ENCODE data around the gene OR9A2.
"Not testable (repeated sequence)": the region's sequence is repeated elsewhere in the genome, so short reads cannot be mapped to it uniquely, and the experiment has no call there.

Gene OR9A2

DNA sequence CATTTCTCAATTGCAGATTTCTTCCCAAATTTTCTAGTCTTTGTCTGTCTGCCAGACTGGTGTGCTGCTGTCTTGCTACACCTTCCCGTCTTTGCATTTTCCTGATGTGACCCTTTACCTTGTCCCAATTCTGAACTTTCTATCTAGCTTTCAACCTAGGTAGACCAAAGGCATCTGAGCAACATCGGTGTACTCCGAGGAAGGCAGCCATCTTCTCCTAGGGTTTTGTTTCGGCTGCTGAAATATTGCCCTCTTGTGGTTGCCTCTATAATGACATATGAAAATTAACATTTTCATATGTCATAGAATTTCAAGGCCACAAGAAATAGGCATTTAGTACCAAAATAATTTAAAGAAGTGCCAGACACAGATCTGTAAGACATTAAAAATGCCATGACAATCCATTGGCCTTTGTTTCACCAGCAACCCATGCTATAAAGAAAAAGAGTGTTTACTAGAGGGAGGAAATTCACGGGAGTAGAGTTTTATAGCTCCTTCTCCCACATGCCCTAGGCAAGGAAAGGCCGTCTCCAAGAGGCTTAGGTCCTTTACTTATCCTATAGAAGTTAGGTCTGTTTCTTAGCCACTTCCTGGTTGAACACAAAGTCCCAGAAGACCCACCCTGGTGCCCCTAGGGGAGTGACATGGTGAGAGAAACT, 23.4 kb downstream of the OR9A2 start:
- Histone ChIP-seq H3K27ac (ENCODE audit: low read depth, low read length) (no peak overlapping the region), H3K4me3 (ENCODE audit: low read depth, low read length) (no peak overlapping the region), H3K36me3 (ENCODE audit: control insufficient read depth, insufficient read depth, low read length) (no peaks in the 10 kb centered on the region), H3K27me3 (ENCODE audit: control insufficient read depth, insufficient read depth, low read length) (no peaks in the 10 kb centered on the region), H3K4me1 (ENCODE audit: control insufficient read depth, insufficient read depth, low read length) (no peaks in the 10 kb centered on the region), H3K9ac (ENCODE audit: low read depth, low read length) (no peak overlapping the region), H3K9me3 (ENCODE audit: control insufficient read depth, insufficient read depth, low read length) (no peaks in the 10 kb centered on the region)

DNA sequence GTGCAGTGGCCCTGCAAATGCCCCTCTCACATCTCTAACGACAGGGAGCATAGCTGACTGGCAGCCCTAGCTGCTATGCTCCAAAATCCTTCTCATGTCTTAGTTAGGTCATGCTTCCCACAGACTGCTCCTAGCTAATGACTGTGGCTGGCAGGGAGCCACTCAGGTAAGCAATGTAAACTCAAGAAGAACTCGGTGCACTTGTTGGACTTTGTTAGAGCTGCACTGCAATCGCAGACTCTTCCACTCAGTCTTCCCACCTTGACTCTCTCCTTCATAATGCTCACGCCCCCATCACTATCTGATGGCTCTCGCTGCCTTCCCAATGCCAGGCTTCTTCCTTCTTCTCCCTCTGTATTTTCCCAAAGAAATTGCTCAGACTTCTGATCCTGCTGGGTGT, 24.0 kb downstream of the OR9A2 start:
- H3K4me1 ChIP-seq (ENCODE audit: control insufficient read depth, insufficient read depth, low read length) = no peaks in the 10 kb centered on the region
- no peaks in the 10 kb centered on the region for H3K27me3 ChIP-seq (ENCODE audit: control insufficient read depth, insufficient read depth, low read length)
- no peak overlapping the region for H3K9ac ChIP-seq (ENCODE audit: low read depth, low read length)
- no peaks in the 10 kb centered on the region for H3K36me3 ChIP-seq (ENCODE audit: control insufficient read depth, insufficient read depth, low read length)
- H3K9me3 ChIP-seq (ENCODE audit: control insufficient read depth, insufficient read depth, low read length) = no peaks in the 10 kb centered on the region
- H3K27ac ChIP-seq (ENCODE audit: low read depth, low read length) = no peak overlapping the region
- no peak overlapping the region for H3K4me3 ChIP-seq (ENCODE audit: low read depth, low read length)

DNA sequence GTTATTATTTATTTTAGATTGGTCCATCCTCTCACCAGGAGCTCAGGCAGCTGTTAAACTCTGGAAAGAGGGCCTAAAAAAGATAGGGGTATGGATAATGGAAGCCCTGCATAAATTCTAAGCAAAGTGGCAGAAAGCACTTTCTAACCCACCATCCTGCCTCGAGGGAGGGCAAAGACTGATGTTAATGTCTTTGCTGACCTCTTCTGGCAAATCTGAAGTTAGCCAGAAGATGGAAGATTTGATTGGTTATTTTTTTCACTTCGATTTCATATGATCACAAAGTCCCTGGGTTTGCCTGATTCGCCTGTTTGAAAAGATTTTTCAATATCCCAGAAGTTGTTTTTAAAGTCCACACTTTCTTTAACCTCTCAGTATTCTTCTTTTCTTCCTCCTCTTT, 24.8 kb downstream of the OR9A2 start:
- no peaks in the 10 kb centered on the region for H3K4me1 ChIP-seq (ENCODE audit: control insufficient read depth, insufficient read depth, low read length)
- H3K9ac ChIP-seq (ENCODE audit: low read depth, low read length) = no peak overlapping the region
- H3K27ac ChIP-seq (ENCODE audit: low read depth, low read length) = no peak overlapping the region
- H3K9me3 ChIP-seq (ENCODE audit: control insufficient read depth, insufficient read depth, low read length) = no peaks in the 10 kb centered on the region
- H3K4me3 ChIP-seq (ENCODE audit: low read depth, low read length) = no peak overlapping the region
- no peaks in the 10 kb centered on the region for H3K36me3 ChIP-seq (ENCODE audit: control insufficient read depth, insufficient read depth, low read length)
- H3K27me3 ChIP-seq (ENCODE audit: control insufficient read depth, insufficient read depth, low read length) = no peaks in the 10 kb centered on the region

DNA sequence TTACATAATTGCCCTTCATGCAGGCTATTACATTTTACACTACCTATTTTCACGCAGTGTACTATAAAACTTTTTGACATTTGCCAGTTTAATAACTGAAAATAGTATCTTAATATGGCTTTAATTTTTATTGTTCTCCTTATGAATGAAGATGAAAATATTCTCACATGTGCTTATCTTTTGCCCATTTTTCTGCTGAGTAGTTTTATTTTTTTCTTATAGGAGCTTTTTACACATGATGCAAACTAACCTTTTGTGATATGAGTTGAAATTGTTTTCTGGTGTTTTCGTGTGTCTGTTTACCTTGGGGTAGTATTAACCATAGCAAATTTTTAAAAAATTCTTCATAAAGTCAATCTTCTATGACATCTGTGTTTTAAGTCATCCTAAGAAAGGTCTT, 26.3 kb downstream of the OR9A2 start:
- H3K27me3 ChIP-seq (ENCODE audit: control insufficient read depth, insufficient read depth, low read length) = no peaks in the 10 kb centered on the region
- H3K9me3 ChIP-seq (ENCODE audit: control insufficient read depth, insufficient read depth, low read length) = no peaks in the 10 kb centered on the region
- H3K9ac ChIP-seq (ENCODE audit: low read depth, low read length) = no peak overlapping the region
- no peaks in the 10 kb centered on the region for H3K36me3 ChIP-seq (ENCODE audit: control insufficient read depth, insufficient read depth, low read length)
- no peaks in the 10 kb centered on the region for H3K4me1 ChIP-seq (ENCODE audit: control insufficient read depth, insufficient read depth, low read length)
- no peak overlapping the region for H3K27ac ChIP-seq (ENCODE audit: low read depth, low read length)
- H3K4me3 ChIP-seq (ENCODE audit: low read depth, low read length) = no peak overlapping the region

DNA sequence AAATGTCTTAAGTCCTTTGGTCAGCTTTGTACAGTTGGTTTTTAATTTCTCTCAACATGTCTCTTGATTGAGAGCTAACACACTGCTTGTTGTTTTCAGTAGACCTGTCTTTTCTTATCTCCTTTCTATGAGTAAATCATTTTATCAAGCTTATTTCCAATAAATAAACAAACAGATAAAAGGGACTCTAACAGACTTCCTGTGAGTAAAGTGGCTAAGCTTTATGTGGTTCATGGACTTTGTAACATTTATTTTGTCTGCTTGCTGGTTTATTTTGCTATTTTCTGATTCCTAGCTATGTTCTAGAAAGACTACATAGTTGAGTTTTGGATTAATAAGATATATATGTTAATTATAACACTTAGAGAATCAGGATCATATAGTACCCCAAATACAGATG, 27.1 kb downstream of the OR9A2 start:
- Histone ChIP-seq H3K4me3 (ENCODE audit: low read depth, low read length) (no peak overlapping the region), H3K4me1 (ENCODE audit: control insufficient read depth, insufficient read depth, low read length) (no peaks in the 10 kb centered on the region), H3K9me3 (ENCODE audit: control insufficient read depth, insufficient read depth, low read length) (no peaks in the 10 kb centered on the region), H3K27ac (ENCODE audit: low read depth, low read length) (no peak overlapping the region), H3K27me3 (ENCODE audit: control insufficient read depth, insufficient read depth, low read length) (no peaks in the 10 kb centered on the region), H3K9ac (ENCODE audit: low read depth, low read length) (no peak overlapping the region), H3K36me3 (ENCODE audit: control insufficient read depth, insufficient read depth, low read length) (no peaks in the 10 kb centered on the region)

DNA sequence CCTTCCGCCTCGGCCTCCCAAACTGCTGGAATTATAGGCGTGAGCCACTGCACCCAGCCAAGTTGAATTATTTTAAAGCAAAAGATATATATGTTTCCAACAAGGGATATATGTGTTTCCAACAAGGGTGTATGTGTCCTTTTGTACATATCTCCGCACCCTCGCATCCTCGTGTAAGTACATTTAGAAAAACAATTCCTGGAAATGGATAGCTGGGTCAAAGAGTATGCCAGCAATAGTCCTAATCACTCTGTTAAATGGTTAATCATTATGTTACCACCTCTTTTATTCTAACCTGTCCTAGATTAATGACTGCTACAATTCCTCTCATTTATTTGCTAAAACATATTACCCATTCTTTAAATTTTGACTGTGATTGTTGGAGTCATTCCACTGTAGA, 28.0 kb downstream of the OR9A2 start:
- Histone ChIP-seq H3K9me3 (ENCODE audit: control insufficient read depth, insufficient read depth, low read length) (no peaks in the 10 kb centered on the region), H3K9ac (ENCODE audit: low read depth, low read length) (no peak overlapping the region), H3K27me3 (ENCODE audit: control insufficient read depth, insufficient read depth, low read length) (no peaks in the 10 kb centered on the region), H3K36me3 (ENCODE audit: control insufficient read depth, insufficient read depth, low read length) (no peaks in the 10 kb centered on the region), H3K4me1 (ENCODE audit: control insufficient read depth, insufficient read depth, low read length) (no peaks in the 10 kb centered on the region), H3K27ac (ENCODE audit: low read depth, low read length) (no peak overlapping the region), H3K4me3 (ENCODE audit: low read depth, low read length) (no peak overlapping the region)

DNA sequence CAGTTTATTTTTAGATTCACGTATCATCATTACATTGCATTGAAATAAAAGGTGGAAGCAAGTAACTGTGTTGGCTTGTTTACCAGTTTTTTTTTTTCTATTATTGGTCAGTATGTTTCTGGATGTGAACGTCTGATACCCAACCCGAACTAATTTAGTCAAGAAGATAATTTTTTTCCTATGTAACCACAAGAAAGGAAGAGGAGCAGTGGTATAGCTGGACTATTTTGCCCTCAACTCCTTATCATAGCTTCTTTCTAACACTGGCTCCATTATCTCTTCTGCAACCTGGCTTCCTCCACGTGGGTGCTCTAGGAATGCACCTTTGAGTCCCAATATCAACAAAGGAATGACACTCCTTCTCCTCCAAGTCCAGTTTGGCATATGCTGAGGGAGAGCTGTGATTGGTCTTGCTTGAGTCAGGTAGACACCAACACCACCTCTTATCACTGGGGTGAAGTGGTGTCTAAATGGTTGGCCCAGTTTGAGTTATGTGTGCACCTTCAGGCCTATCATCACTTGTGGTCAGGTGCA, 29.4 kb downstream of the OR9A2 start:
- Histone ChIP-seq H3K9ac (ENCODE audit: low read depth, low read length) (no peak overlapping the region), H3K4me1 (ENCODE audit: control insufficient read depth, insufficient read depth, low read length) (no peaks in the 10 kb centered on the region), H3K36me3 (ENCODE audit: control insufficient read depth, insufficient read depth, low read length) (no peaks in the 10 kb centered on the region), H3K9me3 (ENCODE audit: control insufficient read depth, insufficient read depth, low read length) (no peaks in the 10 kb centered on the region), H3K4me3 (ENCODE audit: low read depth, low read length) (no peak overlapping the region), H3K27me3 (ENCODE audit: control insufficient read depth, insufficient read depth, low read length) (no peaks in the 10 kb centered on the region), H3K27ac (ENCODE audit: low read depth, low read length) (no peak overlapping the region)

DNA sequence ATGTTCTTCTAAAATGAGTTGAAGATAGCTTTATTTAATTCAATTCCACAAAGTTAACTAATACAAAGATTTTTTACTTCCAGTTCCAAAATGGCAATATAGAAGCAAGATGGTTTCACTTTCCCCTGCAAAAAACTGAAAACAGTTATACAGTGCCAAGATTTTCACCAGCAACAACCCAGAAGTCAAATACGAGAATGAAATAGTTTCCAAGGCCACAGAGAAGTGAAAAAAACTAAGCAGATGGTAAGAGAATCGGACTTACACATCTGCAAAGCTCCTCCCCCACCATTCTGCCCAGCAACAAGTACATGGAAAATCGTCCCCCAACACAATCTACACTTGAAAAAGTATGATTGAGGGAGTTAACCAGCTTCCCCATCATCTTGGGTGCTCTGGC, 34.5 kb downstream of the OR9A2 start:
- H3K36me3 ChIP-seq (ENCODE audit: control insufficient read depth, insufficient read depth, low read length) = no peaks in the 10 kb centered on the region
- H3K9me3 ChIP-seq (ENCODE audit: control insufficient read depth, insufficient read depth, low read length) = no peaks in the 10 kb centered on the region
- no peak overlapping the region for H3K4me3 ChIP-seq (ENCODE audit: low read depth, low read length)
- H3K4me1 ChIP-seq (ENCODE audit: control insufficient read depth, insufficient read depth, low read length) = no peaks in the 10 kb centered on the region
- H3K27ac ChIP-seq (ENCODE audit: low read depth, low read length) = no peak overlapping the region
- no peaks in the 10 kb centered on the region for H3K27me3 ChIP-seq (ENCODE audit: control insufficient read depth, insufficient read depth, low read length)
- no peak overlapping the region for H3K9ac ChIP-seq (ENCODE audit: low read depth, low read length)

DNA sequence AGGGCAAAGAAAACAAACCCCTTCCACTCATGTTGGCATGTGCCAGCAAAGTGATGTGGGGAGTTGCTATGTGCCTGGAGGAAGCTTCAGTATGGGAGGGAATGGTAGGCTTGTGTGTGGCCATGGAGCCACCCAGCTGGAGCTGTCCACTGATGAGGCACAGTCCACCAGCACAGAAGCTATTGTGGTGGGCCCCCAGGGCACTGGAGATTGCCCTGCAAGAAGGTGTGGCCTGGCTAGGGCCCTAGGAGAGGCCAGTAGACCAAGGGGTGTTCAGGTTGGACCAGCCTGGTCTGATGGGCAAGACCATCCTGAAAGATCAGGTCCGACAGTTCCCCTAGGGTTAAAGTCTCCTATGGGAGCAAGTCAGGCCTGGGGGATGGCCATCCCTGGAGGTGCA, 42.6 kb downstream of the OR9A2 start:
- H3K9me3 ChIP-seq (ENCODE audit: control insufficient read depth, insufficient read depth, low read length) = no peaks in the 10 kb centered on the region; the same call in 1 of the 2 replicates
- H3K4me1 ChIP-seq (ENCODE audit: control insufficient read depth, insufficient read depth, low read length) = no peaks in the 10 kb centered on the region
- no peaks in the 10 kb centered on the region for H3K27me3 ChIP-seq (ENCODE audit: control insufficient read depth, insufficient read depth, low read length)
- H3K36me3 ChIP-seq (ENCODE audit: control insufficient read depth, insufficient read depth, low read length) = no peaks in the 10 kb centered on the region
- no peak overlapping the region for H3K9ac ChIP-seq (ENCODE audit: low read depth, low read length)
- no peak overlapping the region for H3K27ac ChIP-seq (ENCODE audit: low read depth, low read length)
- H3K4me3 ChIP-seq (ENCODE audit: low read depth, low read length) = no peak overlapping the region

DNA sequence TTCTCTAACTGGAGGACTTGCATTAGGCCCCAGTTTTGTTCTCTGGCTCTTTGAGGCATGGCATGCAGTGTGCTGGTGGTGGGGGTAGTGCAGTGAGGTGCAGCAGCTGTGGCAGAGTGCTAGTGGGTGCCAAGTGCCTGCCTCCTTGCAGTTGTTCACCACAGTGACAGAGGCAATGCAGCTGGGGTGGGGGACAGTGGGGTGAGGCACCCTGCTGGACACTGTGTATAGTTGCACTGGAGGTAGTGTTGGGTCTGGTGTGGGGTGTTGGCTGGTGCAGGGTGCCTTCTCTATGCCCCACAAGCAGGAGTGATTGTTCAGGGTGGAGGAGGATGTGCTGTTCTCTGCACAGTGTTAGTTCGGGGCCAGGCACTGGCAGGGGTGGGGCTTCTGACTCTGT, 43.1 kb downstream of the OR9A2 start:
- no peaks in the 10 kb centered on the region for H3K4me1 ChIP-seq (ENCODE audit: control insufficient read depth, insufficient read depth, low read length)
- H3K9ac ChIP-seq (ENCODE audit: low read depth, low read length) = no peak overlapping the region
- H3K27ac ChIP-seq (ENCODE audit: low read depth, low read length) = no peak overlapping the region

DNA sequence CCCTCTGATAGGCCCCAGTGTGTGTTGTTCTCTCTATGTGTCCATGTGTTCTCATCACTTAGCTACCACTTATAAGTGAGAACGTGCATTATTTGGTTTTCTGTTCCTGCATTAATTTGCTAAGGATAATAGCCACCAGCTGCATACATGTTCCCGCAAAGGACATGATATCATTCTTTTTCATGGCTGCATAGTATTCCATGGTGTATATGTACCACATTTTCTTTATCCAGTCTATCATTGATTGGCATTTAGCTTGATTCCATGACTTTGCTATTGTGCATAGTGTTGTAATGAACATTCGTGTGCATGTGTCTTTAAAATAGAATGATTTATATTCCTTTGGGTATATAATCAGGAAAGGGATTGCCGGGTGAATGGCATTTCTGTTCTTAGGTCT, 48.5 kb downstream of the OR9A2 start:
- not testable (repeated sequence) for H3K36me3 ChIP-seq (ENCODE audit: control insufficient read depth, insufficient read depth, low read length); H3K9ac ChIP-seq (ENCODE audit: low read depth, low read length); H3K4me3 ChIP-seq (ENCODE audit: low read depth, low read length); H3K27me3 ChIP-seq (ENCODE audit: control insufficient read depth, insufficient read depth, low read length); H3K27ac ChIP-seq (ENCODE audit: low read depth, low read length); H3K9me3 ChIP-seq (ENCODE audit: control insufficient read depth, insufficient read depth, low read length); H3K4me1 ChIP-seq (ENCODE audit: control insufficient read depth, insufficient read depth, low read length)

More for the DNA sequence above, 43.1 kb downstream of the OR9A2 start:
- no peaks in the 10 kb centered on the region for H3K36me3 ChIP-seq (ENCODE audit: control insufficient read depth, insufficient read depth, low read length)
- no peaks in the 10 kb centered on the region for H3K27me3 ChIP-seq (ENCODE audit: control insufficient read depth, insufficient read depth, low read length)
- no peak overlapping the region for H3K4me3 ChIP-seq (ENCODE audit: low read depth, low read length)
- H3K9me3 ChIP-seq (ENCODE audit: control insufficient read depth, insufficient read depth, low read length) = no peaks in the 10 kb centered on the region; the same call in 1 of the 2 replicates

Data from HUES48 (cell line).